Left ventricle myocardium inferior (tissue), 1 donor: ENCODE measurements around the gene ZNF518B. TPM values are rescaled to one million over a fixed set of nuclear protein-coding genes. Genes with fewer than 3 reads are reported as not detected.

ENCODE experiments used
- DNase-seq: peaks from one replicate; pipeline ENCODE4 v3.0.0-alpha.2; 2020
- H3K27ac ChIP-seq: fragments of 200-600 bp; replicated peaks from 2 replicates; pipeline ENCODE4 v1.8.0; 2021
- H3K27me3 ChIP-seq: fragments of 200-600 bp; 2 replicates; pipeline ENCODE4 v1.8.0; 2021; ENCODE audit warnings: low read depth
- H3K36me3 ChIP-seq: fragments of 200-600 bp; 2 replicates; pipeline ENCODE4 v1.8.0; 2021
- H3K4me1 ChIP-seq: fragments of 200-600 bp; 2 replicates; pipeline ENCODE4 v1.8.0; 2021
- H3K4me3 ChIP-seq: fragments of 200-600 bp; 2 replicates; pipeline ENCODE4 v1.8.0; 2021; ENCODE audit warnings: mild to moderate bottlenecking, moderate library complexity
- H3K9me3 ChIP-seq: fragments of 200-600 bp; replicated peaks from 2 replicates; pipeline ENCODE4 v1.8.0; 2021
- CTCF ChIP-seq: fragments of 200-600 bp; IDR thresholded peaks from 2 replicates; pipeline ENCODE4 v1.8.0; 2021; ENCODE audit warnings: antibody characterized with exemption, mild to moderate bottlenecking, borderline replicate concordance
- intact Hi-C: fragments of 100-400 bp; cut with micrococcal nuclease; formaldehyde crosslinking; loops from one replicate; pipeline ENCODE4 v1.11.0; 2022
- total RNA-seq: library from RNA; stranded (reverse); fragmentation: NEBNext Ultra II Directional; extraction: Animal tissue kit (Norgen Biotek cat#: 25700); gene quantifications from one replicate; pipeline ENCODE4 v1.2.1, GENCODE V29; 2021
- donor health status: DM: no; HTN: yes; CAD: no; lungs with severe emphysema.

Gene ZNF518B
- total RNA-seq, 1 donor from 2014 or later, result 21.7 TPM

- intact Hi-C loops, result no loop called here
- no peak for DNase-seq
- Histone ChIP-seq H3K36me3 (no peaks in the 10 kb centered on the region), H3K4me1 (no peaks in the 10 kb centered on the region), H3K27ac (no peak overlapping the region), H3K27me3 (peaks cover 4% of the 10 kb centered on the region), H3K4me3 (no peak overlapping the region), H3K9me3 (no peaks in the 10 kb centered on the region)
- no peak for TF ChIP-seq CTCF
Measured at GRCh38 chr4:10482913-10483312, 25.7 kb upstream of the ZNF518B start.

- Histone ChIP-seq H3K4me1 (no peaks in the 10 kb centered on the region), H3K27me3 (peaks cover 4% of the 10 kb centered on the region), H3K36me3 (no peaks in the 10 kb centered on the region), H3K27ac (no peak overlapping the region), H3K4me3 (no peak overlapping the region), H3K9me3 (no peaks in the 10 kb centered on the region)
- no peak for TF ChIP-seq CTCF
- no peak for DNase-seq
- intact Hi-C loops, result no loop called here
Measured at GRCh38 chr4:10480616-10481015, 23.4 kb upstream of the ZNF518B start.

- Histone ChIP-seq H3K27me3 (peaks cover 4% of the 10 kb centered on the region), H3K4me3 (no peak overlapping the region), H3K4me1 (no peaks in the 10 kb centered on the region), H3K9me3 (no peaks in the 10 kb centered on the region), H3K36me3 (no peaks in the 10 kb centered on the region), H3K27ac (no peak overlapping the region)
- intact Hi-C loops, result no loop called here
- DNase-seq, result no peak
- TF ChIP-seq CTCF, result no peak
Measured at GRCh38 chr4:10478621-10479020, 21.4 kb upstream of the ZNF518B start.

GRCh38 chr4:10470505-10470904 lies 13.3 kb upstream of the ZNF518B start:
- no peaks in the 10 kb centered on the region for H3K4me1 ChIP-seq
- no peak overlapping the region for H3K27ac ChIP-seq
- H3K27me3 ChIP-seq, result no peaks in the 10 kb centered on the region
- no peaks in the 10 kb centered on the region for H3K36me3 ChIP-seq
- no peak for DNase-seq
- TF ChIP-seq CTCF, result no peak
- intact Hi-C loops, result no loop called here
- no peaks in the 10 kb centered on the region for H3K9me3 ChIP-seq
- no peak overlapping the region for H3K4me3 ChIP-seq

GRCh38 chr4:10466161-10466560 lies 8.9 kb upstream of the ZNF518B start:
- peaks cover 43% of the 10 kb centered on the region for H3K27me3 ChIP-seq
- DNase-seq, result no peak
- intact Hi-C loops, result no loop called here
- no peak overlapping the region for H3K27ac ChIP-seq
- no peak overlapping the region for H3K4me3 ChIP-seq
- no peaks in the 10 kb centered on the region for H3K9me3 ChIP-seq
- H3K4me1 ChIP-seq, result peaks cover 8% of the 10 kb centered on the region
- no peaks in the 10 kb centered on the region for H3K36me3 ChIP-seq
- TF ChIP-seq CTCF, result no peak

- no peak overlapping the region for H3K27ac ChIP-seq
- intact Hi-C loops, result no loop called here
- TF ChIP-seq CTCF, result no peak
- H3K4me3 ChIP-seq, result no peak overlapping the region
- H3K36me3 ChIP-seq, result no peaks in the 10 kb centered on the region
- H3K9me3 ChIP-seq, result no peaks in the 10 kb centered on the region
- H3K27me3 ChIP-seq, result peaks cover 62% of the 10 kb centered on the region
- no peak for DNase-seq
- H3K4me1 ChIP-seq, result peaks cover 11% of the 10 kb centered on the region
Measured at GRCh38 chr4:10462876-10463275, 5.7 kb upstream of the ZNF518B start.
